ENCODE data around the gene AGBL4.
"Not testable (repeated sequence)": the region's sequence is repeated elsewhere in the genome, so short reads cannot be mapped to it uniquely, and the experiment has no call there.

Gene AGBL4

GRCh38 chr1:49297783-49298182 lies 726.0 kb downstream of the AGBL4 start:
- no peak for DNase-seq

GRCh38 chr1:49294539-49294938 lies 729.2 kb downstream of the AGBL4 start:
- no peak for DNase-seq

- DNase-seq = no peak
These were observed 730.7 kb downstream of the AGBL4 start for GRCh38 chr1:49293016-49293415.

- DNase-seq = not testable (repeated sequence)
These were observed 766.3 kb downstream of the AGBL4 start for GRCh38 chr1:49257211-49258049.

GRCh38 chr1:49252917-49253316 lies 770.8 kb downstream of the AGBL4 start:
- DNase-seq = no peak

- DNase-seq = no peak
These were observed 772.6 kb downstream of the AGBL4 start for GRCh38 chr1:49251019-49251784.

GRCh38 chr1:49240709-49241221 lies 783.0 kb downstream of the AGBL4 start:
- no peak for DNase-seq

GRCh38 chr1:49234988-49235387 lies 788.8 kb downstream of the AGBL4 start:
- no peak for DNase-seq

GRCh38 chr1:49229555-49229954 lies 794.2 kb downstream of the AGBL4 start:
- DNase-seq = no peak

GRCh38 chr1:49226758-49227157 lies 797.0 kb downstream of the AGBL4 start:
- no peak for DNase-seq

GRCh38 chr1:49225464-49225863 lies 798.3 kb downstream of the AGBL4 start:
- no peak for DNase-seq

- DNase-seq = no peak
These were observed 810.5 kb downstream of the AGBL4 start for GRCh38 chr1:49213301-49213700.

GRCh38 chr1:49208712-49209111 lies 815.0 kb downstream of the AGBL4 start:
- no peak for DNase-seq

- DNase-seq = no peak
These were observed 819.0 kb downstream of the AGBL4 start for GRCh38 chr1:49204720-49205119.

- DNase-seq = no peak
These were observed 823.0 kb downstream of the AGBL4 start for GRCh38 chr1:49200738-49201137.

- DNase-seq = no peak
These were observed 824.2 kb downstream of the AGBL4 start for GRCh38 chr1:49199564-49199963.

GRCh38 chr1:49197081-49197480 lies 826.7 kb downstream of the AGBL4 start:
- DNase-seq = no peak

GRCh38 chr1:49190138-49190537 lies 833.6 kb downstream of the AGBL4 start:
- no peak for DNase-seq

GRCh38 chr1:49187056-49187455 lies 836.7 kb downstream of the AGBL4 start:
- no peak for DNase-seq

GRCh38 chr1:49185450-49185980 lies 838.2 kb downstream of the AGBL4 start:
- DNase-seq = no peak

- no peak for DNase-seq
These were observed 840.3 kb downstream of the AGBL4 start for GRCh38 chr1:49183489-49183888.

- no peak for DNase-seq
These were observed 842.7 kb downstream of the AGBL4 start for GRCh38 chr1:49181033-49181432.

GRCh38 chr1:49171941-49172593 lies 851.7 kb downstream of the AGBL4 start:
- DNase-seq = no peak

Measured in stimulated activated CD4-positive, alpha-beta T cell treated with anti-CD3 and anti-CD28 coated beads, Interleukin-4, amount 100 ng/mL, for 1 hour (primary cell).